Activated T-cell treated with anti-CD3 and anti-CD28 coated beads for 48 hours (primary cell): ENCODE results near the gene FRMD1.

ENCODE experiments used
- DNase-seq: peaks from one replicate; pipeline ENCODE4 v3.0.0-alpha.2; 2020; ENCODE audit warnings: low read depth

Gene FRMD1

GRCh38 chr6:168004023-168004422 lies 75.0 kb downstream of the FRMD1 start:
- DNase-seq, result no peak
